ENCODE results near the gene OAT. TPM values are rescaled to one million over a fixed set of nuclear protein-coding genes. Genes with fewer than 3 reads are reported as not detected.
A peak's percentile ranks its signal among the peaks of the same experiment; 100 is the strongest.

OAT gene
- total and polyA plus RNA-seq, 9 donors, result 76.5 to 125 (median 94.5) TPM

- Histone ChIP-seq H3K9me3 (no peaks in the 10 kb centered on the region), H3K36me3 (no peaks in the 10 kb centered on the region), H3K27ac (no peak overlapping the region), H3K4me1 (ENCODE audit: insufficient read depth) (peaks cover 2% of the 10 kb centered on the region), H3K4me3 (no peak overlapping the region), H3K27me3 (no peaks in the 10 kb centered on the region)
- DNase-seq, result no peak
- TF ChIP-seq CTCF (IDR thresholded peaks at IDR 0.05), result no peak
- TF ChIP-seq POLR2A (IDR thresholded peaks at IDR 0.05), result no peak
- TF ChIP-seq EP300 (IDR thresholded peaks at IDR 0.05), result no peak
- intact Hi-C loops (cut with DNase I), result no loop called here
- 77 to 87% (median 77%) methylated on average over 3 of the region's 3 CpGs for WGBS, 3 donors
Measured at GRCh38 chr10:124390471-124391187, 28.1 kb downstream of the OAT start.

- Histone ChIP-seq H3K4me1 (ENCODE audit: insufficient read depth) (peaks cover 2% of the 10 kb centered on the region), H3K27ac (peak overlapping the region in 1 of 2 donors; percentile 41), H3K9me3 (no peaks in the 10 kb centered on the region), H3K4me3 (no peak overlapping the region), H3K27me3 (no peaks in the 10 kb centered on the region), H3K36me3 (no peaks in the 10 kb centered on the region)
- WGBS, 3 donors, result 67 to 73% (median 70%) methylated on average over 26 of the region's 26 CpGs
- no peak for TF ChIP-seq EP300 (IDR thresholded peaks at IDR 0.05)
- TF ChIP-seq CTCF (IDR thresholded peaks at IDR 0.05), result no peak
- no peak for TF ChIP-seq POLR2A (IDR thresholded peaks at IDR 0.05)
- intact Hi-C loops (cut with DNase I), result loop anchor here (1.0 to 5.0 kb wide), 5 partner anchors 292 to 1382 kb away; partner anchors contain the start of genes ACADSB (in 1 of the 4) and IKZF5 (in 1 of the 4)
- DNase-seq, result peak in 2 of 5 donors; percentile 47
Measured at GRCh38 chr10:124389613-124390361, 28.9 kb downstream of the OAT start.

DNA sequence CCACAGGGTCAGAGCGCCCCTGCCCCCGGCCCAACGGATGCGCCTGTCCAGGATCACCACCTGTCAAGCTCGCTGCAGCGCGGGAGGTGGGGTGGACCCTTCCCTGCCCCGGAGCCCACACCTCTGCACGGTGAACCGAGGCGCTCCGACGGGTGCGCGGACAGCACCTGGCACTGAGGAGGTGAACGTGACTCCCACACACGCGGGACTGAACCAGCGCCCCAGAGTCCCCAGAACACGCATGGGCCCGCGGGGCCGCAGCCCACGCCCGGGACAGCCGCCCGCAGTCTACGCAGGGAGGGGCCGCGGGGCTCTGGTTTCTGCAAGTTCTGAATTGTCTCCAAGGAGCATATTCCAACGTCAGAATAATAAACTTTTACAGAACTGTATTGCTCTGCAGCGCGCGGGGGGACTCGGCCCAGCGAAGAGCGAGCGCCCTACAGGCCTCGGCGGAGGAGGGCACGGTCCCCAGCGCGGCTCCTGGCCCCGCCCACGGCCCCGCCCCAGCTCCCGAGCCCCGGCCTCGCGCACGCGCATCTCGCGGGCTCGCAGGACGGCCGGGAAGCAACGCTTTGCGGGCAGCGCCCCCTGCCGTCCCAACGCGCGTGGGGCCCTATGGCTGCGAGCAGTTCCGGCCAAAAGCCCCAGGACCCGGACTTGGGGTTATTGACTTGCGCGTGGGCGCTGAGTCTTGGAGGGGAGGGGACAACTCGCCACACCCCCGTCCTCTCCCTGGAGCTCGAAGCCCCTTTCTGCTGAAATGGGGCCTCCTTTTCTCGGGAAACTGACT lies 29.7 kb downstream of the OAT start:
- H3K27ac ChIP-seq, result peak overlapping the region in 1 of 2 donors; percentile 41
- H3K9me3 ChIP-seq, result no peaks in the 10 kb centered on the region
- WGBS, 3 donors, result 1 to 4% (median 3%) methylated on average over 60 to 74 of the region's 74 CpGs
- peak; percentile 91 to 98 (median 96) for TF ChIP-seq CTCF (IDR thresholded peaks at IDR 0.05)
- TF ChIP-seq POLR2A (IDR thresholded peaks at IDR 0.05), result no peak
- peak overlapping the region; percentile 51 for H3K4me3 ChIP-seq
- H3K36me3 ChIP-seq, result no peaks in the 10 kb centered on the region
- no peaks in the 10 kb centered on the region for H3K27me3 ChIP-seq
- intact Hi-C loops (cut with DNase I), result loop anchor here (1.0 to 5.0 kb wide), 5 partner anchors 292 to 1382 kb away; partner anchors contain the start of genes ACADSB (in 1 of the 4) and IKZF5 (in 1 of the 4)
- peak; percentile 87 to 97 (median 93) for DNase-seq
- peaks cover 2% of the 10 kb centered on the region for H3K4me1 ChIP-seq (ENCODE audit: insufficient read depth)

DNA sequence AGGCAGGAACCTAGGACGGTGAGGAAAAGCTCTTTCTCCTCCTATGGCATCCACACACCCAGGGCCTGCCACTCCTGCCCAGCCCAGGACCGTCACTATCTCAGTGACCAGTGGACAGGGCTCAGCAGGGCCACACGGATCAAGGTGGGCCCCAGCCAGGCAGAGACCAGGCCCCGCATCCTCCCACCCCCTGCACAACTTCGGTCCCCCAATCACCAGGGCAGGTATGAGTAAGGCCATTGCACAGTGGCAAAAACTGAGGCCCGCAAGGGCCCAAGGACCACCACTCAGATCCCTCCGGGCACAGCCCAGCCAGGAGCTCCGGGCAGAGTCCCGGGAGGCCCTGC lies 30.3 kb downstream of the OAT start:
- no peaks in the 10 kb centered on the region for H3K27me3 ChIP-seq
- no peak for DNase-seq
- H3K4me3 ChIP-seq, result peak overlapping the region; percentile 51
- intact Hi-C loops (cut with DNase I), result loop anchor here (2.0 to 5.0 kb wide), 4 partner anchors 291 to 1381 kb away; partner anchors contain the start of genes ACADSB (in 1 of the 4) and IKZF5 (in 1 of the 4)
- no peak for TF ChIP-seq EP300 (IDR thresholded peaks at IDR 0.05)
- no peak for TF ChIP-seq CTCF (IDR thresholded peaks at IDR 0.05)
- TF ChIP-seq POLR2A (IDR thresholded peaks at IDR 0.05), result no peak
- peak overlapping the region in 1 of 2 donors; percentile 41 for H3K27ac ChIP-seq
- WGBS, 3 donors, result 63 to 67% (median 64%) methylated on average over 9 of the region's 9 CpGs
- no peaks in the 10 kb centered on the region for H3K36me3 ChIP-seq
- H3K9me3 ChIP-seq, result no peaks in the 10 kb centered on the region
- peaks cover 2% of the 10 kb centered on the region for H3K4me1 ChIP-seq (ENCODE audit: insufficient read depth)
